Measurements from ENCODE around the gene CENPQ. TPM values are rescaled to one million over a fixed set of nuclear protein-coding genes. Genes with fewer than 3 reads are reported as not detected.

CENPQ gene, protein sequence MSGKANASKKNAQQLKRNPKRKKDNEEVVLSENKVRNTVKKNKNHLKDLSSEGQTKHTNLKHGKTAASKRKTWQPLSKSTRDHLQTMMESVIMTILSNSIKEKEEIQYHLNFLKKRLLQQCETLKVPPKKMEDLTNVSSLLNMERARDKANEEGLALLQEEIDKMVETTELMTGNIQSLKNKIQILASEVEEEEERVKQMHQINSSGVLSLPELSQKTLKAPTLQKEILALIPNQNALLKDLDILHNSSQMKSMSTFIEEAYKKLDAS
- 6.3 and 9.2 TPM in 2 replicates for total RNA-seq

DNA sequence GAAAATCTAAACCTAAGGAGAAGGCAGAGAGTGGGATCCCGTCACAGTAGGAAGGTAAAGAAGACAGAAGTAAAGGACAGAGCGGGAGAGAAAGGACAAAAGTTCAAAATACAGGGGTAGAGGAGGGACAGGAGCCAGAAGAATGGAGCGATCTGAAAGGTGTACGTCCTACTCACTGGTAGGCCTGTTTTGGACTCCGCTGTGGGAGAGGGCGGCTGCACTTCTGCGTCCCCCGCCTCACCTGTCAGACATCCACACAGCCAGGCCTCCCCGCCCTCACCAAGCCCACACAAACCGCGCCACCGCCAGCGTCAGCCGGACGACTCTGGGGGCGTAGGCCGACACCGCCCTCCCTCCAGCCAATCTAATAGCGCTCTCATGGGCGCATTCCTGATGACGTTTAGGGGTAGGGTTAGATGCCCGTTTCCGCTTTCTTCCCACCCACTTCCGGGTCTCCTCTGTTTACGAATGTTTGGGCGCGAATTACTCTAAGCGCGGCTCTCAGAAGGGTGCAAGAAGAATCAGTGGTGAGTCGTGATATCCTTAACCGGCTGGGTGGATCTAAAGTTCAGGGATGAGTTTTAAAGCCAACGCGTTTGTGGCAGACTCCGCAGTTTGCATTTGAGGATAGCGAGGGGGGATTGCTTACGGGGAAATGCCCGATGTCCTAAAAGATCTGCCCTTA is at the start of gene CENPQ, which contains the start of gene MMUT:
Gene CENPQ, plus strand, starts transcription at position 444 of the 685 bp plus-strand sequence. CDS start 6,807 bp downstream, outside the sequence.
Gene MMUT, minus strand, starts transcription at position 327 of the 685 bp plus-strand sequence. CDS start 3,787 bp downstream, outside the sequence.

DNA sequence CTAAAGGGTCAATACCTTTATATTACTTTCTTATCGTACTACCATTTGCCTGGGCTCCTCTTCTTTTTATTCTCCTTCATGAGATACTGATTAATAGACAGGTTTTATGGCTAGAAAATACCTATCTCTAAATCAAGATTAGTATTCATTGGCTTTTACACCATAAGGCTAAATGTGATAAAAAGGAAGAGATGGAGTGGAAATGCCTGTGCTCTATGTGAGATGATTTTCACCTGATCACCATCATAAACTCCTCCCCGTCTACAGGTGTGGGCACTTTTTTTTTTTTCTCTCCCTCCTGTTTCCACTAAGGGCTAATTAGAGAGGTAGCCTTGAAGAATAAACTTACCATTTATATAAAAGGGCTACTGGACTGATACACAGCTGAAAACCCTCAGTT is 36.5 kb downstream of the CENPQ start, which contains the start of gene GLYATL3:
Gene GLYATL3, plus strand, starts transcription at position 301 of the 400 bp plus-strand sequence. CDS start 12,068 bp downstream, outside the sequence.

Other genes with a start within 250 kb of the CENPQ start
- gene MMUT, start 117 bp upstream of the CENPQ start, total RNA-seq, result 9.4 and 13.7 TPM in 2 replicates
- gene GLYATL3, start 36.6 kb downstream of the CENPQ start, total RNA-seq, result not detected in 2 replicates
- 1.6 and 3.2 TPM in 2 replicates for gene C6orf141, start 87.3 kb downstream of the CENPQ start, total RNA-seq
- gene RHAG, start 173.5 kb downstream of the CENPQ start, total RNA-seq, result not detected in 2 replicates

All from epithelial cell of alveolus of lung (primary cell).